ENCODE results near the gene RALGPS2. TPM values are rescaled to one million over a fixed set of nuclear protein-coding genes. Genes with fewer than 3 reads are reported as not detected.

Gene RALGPS2
- total and polyA plus RNA-seq, 2 experiments from 2014 or later = 8.1 to 31.2 TPM

DNA sequence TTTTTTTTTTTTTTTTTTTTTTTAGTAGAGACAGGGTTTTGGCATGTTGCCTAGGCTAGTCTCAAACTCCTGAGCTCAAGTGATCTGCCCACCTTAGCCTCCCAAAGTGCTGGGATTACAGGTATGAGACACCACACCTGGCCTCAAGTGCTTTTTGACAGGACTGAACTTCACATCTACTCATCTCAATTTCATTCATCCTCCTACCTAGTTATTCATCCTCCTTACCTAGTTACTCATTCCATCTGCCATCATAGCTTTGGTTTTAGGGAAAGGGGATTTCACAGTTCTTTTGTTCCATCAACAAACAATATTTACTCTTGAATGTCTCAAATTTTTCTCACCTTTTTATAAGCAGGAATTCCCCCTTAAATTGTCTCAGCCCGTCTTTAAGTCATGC is 38.6 kb upstream of the RALGPS2 start:
- no peak for ATAC-seq
- Histone ChIP-seq H3K4me3 (no peak overlapping the region), H3K36me3 (ENCODE audit: insufficient read depth) (no peaks in the 10 kb centered on the region), H3K4me2 (no peak overlapping the region), H2AFZ (no peak overlapping the region), H3K27me3 (ENCODE audit: insufficient read depth) (no peaks in the 10 kb centered on the region), H4K20me1 (replicated peaks; ENCODE audit: insufficient read depth) (no peaks in the 10 kb centered on the region), H3K27ac (ENCODE audit: low read depth) (no peak overlapping the region), H3K9me2 (ENCODE audit: insufficient read depth) (0 out of 2 replicates have a peak, but pooled peaks cover 3% of the 10 kb centered on the region), H3F3A (replicated peaks; ENCODE audit: low read depth) (no peaks in the 10 kb centered on the region), H3K79me2 (replicated peaks; ENCODE audit: insufficient read depth) (no peaks in the 10 kb centered on the region), H3K4me1 (ENCODE audit: insufficient read depth) (no peaks in the 10 kb centered on the region)
- H3K36me3 Mint-ChIP-seq (ENCODE audit: low read depth) = no peaks in the 10 kb centered on the region
- H3K9me3 Mint-ChIP-seq = no peaks in the 10 kb centered on the region
- H3K27ac Mint-ChIP-seq = no peak overlapping the region
- H3K4me1 Mint-ChIP-seq = no peaks in the 10 kb centered on the region
- peaks cover 2% of the 10 kb centered on the region for H3K27me3 Mint-ChIP-seq (ENCODE audit: insufficient read depth, low read depth, poor library complexity)
- no peak for DNase-seq (ENCODE audit: low spot score)
- TF ChIP-seq CREB1 (CRISPR knock-in tag; IDR thresholded peaks at IDR 0.05; ENCODE audit: low read depth) = no peak
- TF ChIP-seq ZNF331 (CRISPR knock-in tag; IDR thresholded peaks at IDR 0.05; ENCODE audit: low read depth) = no peak
- TF ChIP-seq POLR2AphosphoS5 (IDR thresholded peaks at IDR 0.05; ENCODE audit: low read depth) = no peak
- TF ChIP-seq REST (IDR thresholded peaks at IDR 0.05; ENCODE audit: unreplicated experiment) = no peak
- TF ChIP-seq, protein P1, sequence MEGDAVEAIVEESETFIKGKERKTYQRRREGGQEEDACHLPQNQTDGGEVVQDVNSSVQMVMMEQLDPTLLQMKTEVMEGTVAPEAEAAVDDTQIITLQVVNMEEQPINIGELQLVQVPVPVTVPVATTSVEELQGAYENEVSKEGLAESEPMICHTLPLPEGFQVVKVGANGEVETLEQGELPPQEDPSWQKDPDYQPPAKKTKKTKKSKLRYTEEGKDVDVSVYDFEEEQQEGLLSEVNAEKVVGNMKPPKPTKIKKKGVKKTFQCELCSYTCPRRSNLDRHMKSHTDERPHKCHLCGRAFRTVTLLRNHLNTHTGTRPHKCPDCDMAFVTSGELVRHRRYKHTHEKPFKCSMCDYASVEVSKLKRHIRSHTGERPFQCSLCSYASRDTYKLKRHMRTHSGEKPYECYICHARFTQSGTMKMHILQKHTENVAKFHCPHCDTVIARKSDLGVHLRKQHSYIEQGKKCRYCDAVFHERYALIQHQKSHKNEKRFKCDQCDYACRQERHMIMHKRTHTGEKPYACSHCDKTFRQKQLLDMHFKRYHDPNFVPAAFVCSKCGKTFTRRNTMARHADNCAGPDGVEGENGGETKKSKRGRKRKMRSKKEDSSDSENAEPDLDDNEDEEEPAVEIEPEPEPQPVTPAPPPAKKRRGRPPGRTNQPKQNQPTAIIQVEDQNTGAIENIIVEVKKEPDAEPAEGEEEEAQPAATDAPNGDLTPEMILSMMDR (conservative IDR thresholded peaks at IDR 0.05; ENCODE audit: low read depth in 2 of 2) = no peak
- no peak for TF ChIP-seq ZNF114 (CRISPR knock-in tag; IDR thresholded peaks at IDR 0.05)
- TF ChIP-seq, protein P2, sequence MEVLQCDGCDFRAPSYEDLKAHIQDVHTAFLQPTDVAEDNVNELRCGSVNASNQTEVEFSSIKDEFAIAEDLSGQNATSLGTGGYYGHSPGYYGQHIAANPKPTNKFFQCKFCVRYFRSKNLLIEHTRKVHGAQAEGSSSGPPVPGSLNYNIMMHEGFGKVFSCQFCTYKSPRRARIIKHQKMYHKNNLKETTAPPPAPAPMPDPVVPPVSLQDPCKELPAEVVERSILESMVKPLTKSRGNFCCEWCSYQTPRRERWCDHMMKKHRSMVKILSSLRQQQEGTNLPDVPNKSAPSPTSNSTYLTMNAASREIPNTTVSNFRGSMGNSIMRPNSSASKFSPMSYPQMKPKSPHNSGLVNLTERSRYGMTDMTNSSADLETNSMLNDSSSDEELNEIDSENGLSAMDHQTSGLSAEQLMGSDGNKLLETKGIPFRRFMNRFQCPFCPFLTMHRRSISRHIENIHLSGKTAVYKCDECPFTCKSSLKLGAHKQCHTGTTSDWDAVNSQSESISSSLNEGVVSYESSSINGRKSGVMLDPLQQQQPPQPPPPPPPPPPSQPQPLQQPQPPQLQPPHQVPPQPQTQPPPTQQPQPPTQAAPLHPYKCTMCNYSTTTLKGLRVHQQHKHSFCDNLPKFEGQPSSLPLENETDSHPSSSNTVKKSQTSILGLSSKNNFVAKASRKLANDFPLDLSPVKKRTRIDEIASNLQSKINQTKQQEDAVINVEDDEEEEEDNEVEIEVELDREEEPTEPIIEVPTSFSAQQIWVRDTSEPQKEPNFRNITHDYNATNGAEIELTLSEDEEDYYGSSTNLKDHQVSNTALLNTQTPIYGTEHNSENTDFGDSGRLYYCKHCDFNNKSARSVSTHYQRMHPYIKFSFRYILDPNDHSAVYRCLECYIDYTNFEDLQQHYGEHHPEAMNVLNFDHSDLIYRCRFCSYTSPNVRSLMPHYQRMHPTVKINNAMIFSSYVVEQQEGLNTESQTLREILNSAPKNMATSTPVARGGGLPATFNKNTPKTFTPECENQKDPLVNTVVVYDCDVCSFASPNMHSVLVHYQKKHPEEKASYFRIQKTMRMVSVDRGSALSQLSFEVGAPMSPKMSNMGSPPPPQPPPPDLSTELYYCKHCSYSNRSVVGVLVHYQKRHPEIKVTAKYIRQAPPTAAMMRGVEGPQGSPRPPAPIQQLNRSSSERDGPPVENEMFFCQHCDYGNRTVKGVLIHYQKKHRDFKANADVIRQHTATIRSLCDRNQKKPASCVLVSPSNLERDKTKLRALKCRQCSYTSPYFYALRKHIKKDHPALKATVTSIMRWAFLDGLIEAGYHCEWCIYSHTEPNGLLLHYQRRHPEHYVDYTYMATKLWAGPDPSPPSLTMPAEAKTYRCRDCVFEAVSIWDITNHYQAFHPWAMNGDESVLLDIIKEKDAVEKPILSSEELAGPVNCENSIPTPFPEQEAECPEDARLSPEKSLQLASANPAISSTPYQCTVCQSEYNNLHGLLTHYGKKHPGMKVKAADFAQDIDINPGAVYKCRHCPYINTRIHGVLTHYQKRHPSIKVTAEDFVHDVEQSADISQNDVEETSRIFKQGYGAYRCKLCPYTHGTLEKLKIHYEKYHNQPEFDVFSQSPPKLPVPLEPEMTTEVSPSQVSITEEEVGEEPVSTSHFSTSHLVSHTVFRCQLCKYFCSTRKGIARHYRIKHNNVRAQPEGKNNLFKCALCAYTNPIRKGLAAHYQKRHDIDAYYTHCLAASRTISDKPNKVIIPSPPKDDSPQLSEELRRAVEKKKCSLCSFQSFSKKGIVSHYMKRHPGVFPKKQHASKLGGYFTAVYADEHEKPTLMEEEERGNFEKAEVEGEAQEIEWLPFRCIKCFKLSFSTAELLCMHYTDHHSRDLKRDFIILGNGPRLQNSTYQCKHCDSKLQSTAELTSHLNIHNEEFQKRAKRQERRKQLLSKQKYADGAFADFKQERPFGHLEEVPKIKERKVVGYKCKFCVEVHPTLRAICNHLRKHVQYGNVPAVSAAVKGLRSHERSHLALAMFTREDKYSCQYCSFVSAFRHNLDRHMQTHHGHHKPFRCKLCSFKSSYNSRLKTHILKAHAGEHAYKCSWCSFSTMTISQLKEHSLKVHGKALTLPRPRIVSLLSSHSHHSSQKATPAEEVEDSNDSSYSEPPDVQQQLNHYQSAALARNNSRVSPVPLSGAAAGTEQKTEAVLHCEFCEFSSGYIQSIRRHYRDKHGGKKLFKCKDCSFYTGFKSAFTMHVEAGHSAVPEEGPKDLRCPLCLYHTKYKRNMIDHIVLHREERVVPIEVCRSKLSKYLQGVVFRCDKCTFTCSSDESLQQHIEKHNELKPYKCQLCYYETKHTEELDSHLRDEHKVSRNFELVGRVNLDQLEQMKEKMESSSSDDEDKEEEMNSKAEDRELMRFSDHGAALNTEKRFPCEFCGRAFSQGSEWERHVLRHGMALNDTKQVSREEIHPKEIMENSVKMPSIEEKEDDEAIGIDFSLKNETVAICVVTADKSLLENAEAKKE (CRISPR knock-in tag; IDR thresholded peaks at IDR 0.05) = no peak
- TF ChIP-seq STAT1 (IDR thresholded peaks at IDR 0.05; ENCODE audit: unreplicated experiment) = no peak
- TF ChIP-seq NANOG (IDR thresholded peaks at IDR 0.05; ENCODE audit: borderline replicate concordance) = no peak
- TF ChIP-seq EZH2 (IDR thresholded peaks at IDR 0.05; ENCODE audit: low read depth, unreplicated experiment) = no peak
- no peak for TF ChIP-seq JUNB (IDR thresholded peaks at IDR 0.05; ENCODE audit: unreplicated experiment)
- no peak for TF ChIP-seq EZH2phosphoT487 (IDR thresholded peaks at IDR 0.05; ENCODE audit: unreplicated experiment)
- H3K4me3 Mint-ChIP-seq = no peak overlapping the region

All from GM23338 (cell line).